T-helper 1 cell treated with Interleukin-12 subunit alpha and Interleukin-12 subunit beta and Interleukin-4 antibody, amounts not matched to agents 30 ng/mL and 1 ng/mL, for 36 hours (primary cell): ENCODE measurements around the gene DNAH9. TPM values are rescaled to one million over a fixed set of nuclear protein-coding genes. Genes with fewer than 3 reads are reported as not detected.
"Not testable (repeated sequence)": the region's sequence is repeated elsewhere in the genome, so short reads cannot be mapped to it uniquely, and the experiment has no call there.

Source experiments
- intact Hi-C: fragments of 100-400 bp; cut with micrococcal nuclease; formaldehyde crosslinking; loops from one replicate; pipeline ENCODE4 v1.15.1; 2024
- total RNA-seq: library from RNA; stranded (reverse); gene quantifications from 2 replicates; pipeline ENCODE4 v1.2.3, GENCODE V29; 2022

The DNAH9 gene
- total RNA-seq, 1 donor from 2014 or later: not detected

- intact Hi-C loops: no loop called here
These were observed 352.7 kb downstream of the DNAH9 start for GRCh38 chr17:11950771-11951519.

GRCh38 chr17:11952610-11953009 lies 354.3 kb downstream of the DNAH9 start:
- intact Hi-C loops: no loop called here

- intact Hi-C loops: no loop called here
These were observed 355.7 kb downstream of the DNAH9 start for GRCh38 chr17:11953924-11954323.

- intact Hi-C loops: no loop called here
These were observed 356.7 kb downstream of the DNAH9 start for GRCh38 chr17:11954936-11955335.

GRCh38 chr17:11969565-11969964 lies 371.3 kb downstream of the DNAH9 start:
- intact Hi-C loops: no loop called here

GRCh38 chr17:11972741-11973140 lies 374.5 kb downstream of the DNAH9 start:
- intact Hi-C loops: not testable (repeated sequence)

GRCh38 chr17:11979795-11980194 lies 381.5 kb downstream of the DNAH9 start:
- intact Hi-C loops: no loop called here

GRCh38 chr17:11980813-11981212 lies 382.5 kb downstream of the DNAH9 start:
- intact Hi-C loops: no loop called here

GRCh38 chr17:11981862-11982261 lies 383.6 kb downstream of the DNAH9 start:
- intact Hi-C loops: no loop called here

- intact Hi-C loops: loop anchor here (2.0 kb wide), 1 partner anchor 1110 kb away; no protein-coding TSS in a partner anchor
These were observed 388.1 kb downstream of the DNAH9 start for GRCh38 chr17:11986179-11986941.

GRCh38 chr17:11986942-11987329 lies 388.7 kb downstream of the DNAH9 start:
- intact Hi-C loops: loop anchor here (2.0 kb wide), 1 partner anchor 1110 kb away; no protein-coding TSS in a partner anchor

- intact Hi-C loops: no loop called here
These were observed 392.2 kb downstream of the DNAH9 start for GRCh38 chr17:11990363-11990983.

GRCh38 chr17:11991461-11991860 lies 393.2 kb downstream of the DNAH9 start:
- intact Hi-C loops: no loop called here

GRCh38 chr17:11996722-11997146 lies 398.5 kb downstream of the DNAH9 start:
- intact Hi-C loops: loop anchor here (1.0 to 2.0 kb wide), 3 partner anchors 24 to 1300 kb away; partner anchors contain the start of genes ADPRM, ELAC2, MAP2K4 and SCO1

GRCh38 chr17:11997147-11997971 lies 399.1 kb downstream of the DNAH9 start, which contains the start of gene ZNF18:
Gene ZNF18, minus strand, starts transcription at chr17:11997475. Its CDS starts 4,646 bp downstream, at chr17:11992829.
- intact Hi-C loops: loop anchor here (1.0 to 2.0 kb wide), 3 partner anchors 23 to 1301 kb away; partner anchors contain the start of genes ADPRM, ELAC2, MAP2K4 and SCO1

- intact Hi-C loops: loop anchor here (1.0 to 2.0 kb wide), 3 partner anchors 22 to 1301 kb away; partner anchors contain the start of genes ADPRM, ELAC2, MAP2K4 and SCO1
These were observed 399.6 kb downstream of the DNAH9 start for GRCh38 chr17:11997972-11998233.

GRCh38 chr17:11999696-12000095 lies 401.4 kb downstream of the DNAH9 start:
- intact Hi-C loops: no loop called here

- intact Hi-C loops: no loop called here
These were observed 409.2 kb downstream of the DNAH9 start for GRCh38 chr17:12007466-12007865.
